Esophagus muscularis mucosa (tissue), 3 donors: Measurements from ENCODE around the gene BPGM.
"Not testable (repeated sequence)": the region's sequence is repeated elsewhere in the genome, so short reads cannot be mapped to it uniquely, and the experiment has no call there.

ENCODE experiments used
- CTCF ChIP-seq, 3 experiments: fragments of 200-600 bp in 2 of 3; fragments of 450-650 bp in 1 of 3; sonication (generic) in 2 of 3; IDR thresholded peaks; one replicate each; pipeline ENCODE4 v1.5.1; 2017 to 2019; ENCODE audit warnings: antibody characterized with exemption in 3 of 3, mild to moderate bottlenecking in 2 of 3, moderate library complexity in 1 of 3
- POLR2AphosphoS5 ChIP-seq, 2 donors: sonication (generic); formaldehyde crosslinking; IDR thresholded peaks; one replicate each; pipeline ENCODE4 v1.6.1; 2017; ENCODE audit warnings: antibody characterized with exemption in 2 of 2

DNA sequence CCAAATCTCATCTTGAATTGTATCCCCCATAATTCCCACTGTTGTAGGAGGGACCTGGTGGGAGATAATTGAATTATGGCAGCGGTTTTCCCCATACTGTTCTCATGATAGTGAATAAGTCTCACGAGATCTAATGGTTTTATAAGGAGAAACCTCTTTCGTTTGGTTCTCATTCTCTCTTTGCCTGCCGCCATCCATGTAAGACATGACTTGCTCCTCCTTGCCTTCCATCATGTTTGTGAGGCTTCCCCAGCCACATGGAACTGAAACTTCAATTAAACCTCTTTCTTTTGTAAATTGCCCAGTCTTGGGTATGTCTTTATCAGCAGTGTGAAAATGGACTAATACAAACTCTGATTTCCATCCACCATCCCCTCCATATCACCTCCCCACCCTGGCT is 4.7 kb upstream of the BPGM start:
- TF ChIP-seq POLR2AphosphoS5, CTCF (IDR thresholded peaks at IDR 0.05): not testable (repeated sequence)
